ENCODE results near the gene YTHDF2.
"Not testable (repeated sequence)": the region's sequence is repeated elsewhere in the genome, so short reads cannot be mapped to it uniquely, and the experiment has no call there.

Gene YTHDF2

DNA sequence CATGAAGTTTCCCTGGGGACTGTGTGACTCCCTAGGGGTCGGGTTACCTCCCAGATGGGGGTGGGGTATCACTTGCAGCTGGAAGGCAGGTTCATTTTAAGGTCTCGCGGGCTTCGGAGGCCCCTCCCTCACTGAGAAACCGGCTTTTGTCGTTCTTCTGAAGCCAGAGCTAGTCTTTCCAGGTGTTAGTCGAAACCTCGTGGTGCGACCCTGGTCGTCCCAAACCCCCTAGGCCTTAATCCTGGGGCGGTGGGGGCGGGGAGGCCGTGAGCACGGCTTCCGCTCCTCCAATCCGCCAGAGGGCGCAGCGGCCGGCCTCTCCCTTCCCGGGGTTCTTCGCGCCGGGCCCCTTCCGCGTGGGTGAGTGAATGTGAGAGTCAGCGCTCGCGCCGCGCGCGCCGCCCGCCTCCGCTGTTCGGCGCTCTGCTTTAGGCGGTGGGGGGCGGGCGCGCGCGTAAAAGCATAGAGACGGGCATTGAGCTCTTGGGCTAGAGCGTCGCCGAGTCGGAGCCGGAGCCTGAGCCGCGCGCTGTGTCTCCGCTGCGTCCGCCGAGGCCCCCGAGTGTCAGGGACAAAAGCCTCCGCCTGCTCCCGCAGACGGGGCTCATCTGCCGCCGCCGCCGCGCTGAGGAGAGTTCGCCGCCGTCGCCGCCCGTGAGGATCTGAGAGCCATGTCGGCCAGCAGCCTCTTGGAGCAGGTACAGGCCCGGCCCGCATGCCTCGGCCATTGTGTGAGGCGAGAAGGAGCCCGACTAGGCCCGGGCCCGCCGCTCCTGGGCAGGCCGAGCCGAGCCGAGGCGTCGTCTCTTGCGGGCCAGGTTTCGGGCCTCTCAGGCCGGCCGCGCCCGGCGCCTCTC lies at the start of gene YTHDF2:
Gene YTHDF2 (plus strand): TSS at position 491 of the 857 bp plus-strand sequence. CDS start 181 bp downstream, at position 672.
- DNase-seq (ENCODE audit: low spot score) = peak; percentile 98

GRCh38 chr1:28691627-28692026 lies 45.1 kb upstream of the YTHDF2 start:
- not testable (repeated sequence) for DNase-seq (ENCODE audit: low spot score)

GRCh38 chr1:28703629-28704028 lies 33.1 kb upstream of the YTHDF2 start:
- no peak for DNase-seq (ENCODE audit: low spot score)

GRCh38 chr1:28716336-28716735 lies 20.4 kb upstream of the YTHDF2 start:
- DNase-seq (ENCODE audit: low spot score) = no peak

- DNase-seq (ENCODE audit: low spot score) = no peak
Observed at GRCh38 chr1:28718166-28718565, 18.6 kb upstream of the YTHDF2 start.

GRCh38 chr1:28718586-28719331 lies 18.0 kb upstream of the YTHDF2 start:
- no peak for DNase-seq (ENCODE audit: low spot score)

DNA sequence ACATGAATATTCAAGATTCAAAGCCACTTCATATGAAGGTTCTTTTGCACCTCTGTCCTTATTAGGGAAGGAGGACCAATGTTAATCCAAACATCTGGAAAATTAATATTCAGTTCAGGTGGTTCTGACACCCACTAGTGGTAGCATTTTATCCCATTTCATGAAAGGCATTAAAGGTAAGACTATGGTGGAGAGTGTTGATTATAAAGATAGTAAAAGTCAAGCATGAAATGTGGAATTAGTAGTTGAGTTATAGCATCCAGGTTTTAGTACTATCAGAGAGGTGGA lies 17.5 kb upstream of the YTHDF2 start:
- DNase-seq (ENCODE audit: low spot score) = no peak

- DNase-seq (ENCODE audit: low spot score) = no peak
Observed at GRCh38 chr1:28720376-28720775, 16.4 kb upstream of the YTHDF2 start.

GRCh38 chr1:28721927-28722326 lies 14.8 kb upstream of the YTHDF2 start:
- DNase-seq (ENCODE audit: low spot score) = not testable (repeated sequence)

GRCh38 chr1:28725365-28725764 lies 11.4 kb upstream of the YTHDF2 start:
- DNase-seq (ENCODE audit: low spot score) = not testable (repeated sequence)

- peak; percentile 15 for DNase-seq (ENCODE audit: low spot score)
Observed at GRCh38 chr1:28735961-28736449, 735 bp upstream of the YTHDF2 start.

- DNase-seq (ENCODE audit: low spot score) = peak; percentile 36
Observed at GRCh38 chr1:28737307-28738132, 780 bp downstream of the YTHDF2 start.

GRCh38 chr1:28740118-28740517 lies 3.4 kb downstream of the YTHDF2 start:
- DNase-seq (ENCODE audit: low spot score) = no peak

GRCh38 chr1:28744184-28744583 lies 7.4 kb downstream of the YTHDF2 start:
- no peak for DNase-seq (ENCODE audit: low spot score)

DNA sequence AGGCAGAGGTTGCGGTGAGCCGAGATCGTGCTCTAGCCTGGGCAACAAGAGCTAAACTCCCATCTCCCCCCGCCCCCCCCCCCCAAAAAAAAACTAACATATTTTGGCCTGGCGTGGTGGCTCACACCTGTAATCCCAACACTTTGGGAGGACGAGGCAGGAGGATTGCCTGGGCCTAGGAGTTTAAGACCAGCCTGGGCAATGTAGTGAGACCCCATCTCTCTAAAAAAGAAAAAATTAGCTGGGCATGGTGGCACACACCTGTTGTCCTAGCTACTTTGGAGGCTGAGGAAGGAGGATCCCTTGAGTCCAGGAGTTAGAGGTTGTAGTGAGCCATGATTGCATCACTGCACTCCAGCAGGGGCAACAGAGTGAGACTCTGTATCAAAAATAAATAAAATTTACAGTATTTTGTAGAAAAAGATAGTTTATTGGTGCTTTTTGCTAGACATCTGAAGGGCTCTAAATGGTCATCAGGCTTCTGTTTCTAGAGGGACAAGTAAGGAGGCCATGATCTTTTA lies 9.0 kb downstream of the YTHDF2 start:
- no peak for DNase-seq (ENCODE audit: low spot score)

GRCh38 chr1:28750330-28750729 lies 13.6 kb downstream of the YTHDF2 start:
- no peak for DNase-seq (ENCODE audit: low spot score)

DNA sequence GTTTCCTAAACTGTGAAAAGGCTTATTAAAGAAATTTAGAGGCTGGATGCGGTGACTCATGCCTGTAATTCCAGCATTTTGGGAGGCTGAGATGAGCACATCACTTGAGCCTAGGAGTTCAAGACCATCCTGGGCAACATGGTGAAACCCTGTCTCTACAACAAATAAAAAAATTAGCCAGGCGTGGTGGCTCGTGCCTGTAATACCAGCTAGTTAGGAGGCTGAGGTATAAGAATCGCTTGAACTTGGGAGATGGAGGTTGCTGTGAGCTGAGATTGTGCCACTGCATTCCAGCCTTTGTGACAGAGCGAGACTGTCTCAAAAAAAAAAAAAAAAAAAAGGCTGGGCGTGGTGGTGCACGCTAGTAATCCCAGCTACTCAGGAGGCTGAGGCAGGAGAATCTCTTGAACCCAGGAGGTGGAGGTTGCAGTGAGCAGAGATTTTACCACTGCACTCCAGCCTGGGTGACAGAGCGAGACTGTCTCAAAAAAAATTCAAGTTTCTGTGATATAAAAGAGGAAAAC lies 14.1 kb downstream of the YTHDF2 start:
- not testable (repeated sequence) for DNase-seq (ENCODE audit: low spot score)

DNA sequence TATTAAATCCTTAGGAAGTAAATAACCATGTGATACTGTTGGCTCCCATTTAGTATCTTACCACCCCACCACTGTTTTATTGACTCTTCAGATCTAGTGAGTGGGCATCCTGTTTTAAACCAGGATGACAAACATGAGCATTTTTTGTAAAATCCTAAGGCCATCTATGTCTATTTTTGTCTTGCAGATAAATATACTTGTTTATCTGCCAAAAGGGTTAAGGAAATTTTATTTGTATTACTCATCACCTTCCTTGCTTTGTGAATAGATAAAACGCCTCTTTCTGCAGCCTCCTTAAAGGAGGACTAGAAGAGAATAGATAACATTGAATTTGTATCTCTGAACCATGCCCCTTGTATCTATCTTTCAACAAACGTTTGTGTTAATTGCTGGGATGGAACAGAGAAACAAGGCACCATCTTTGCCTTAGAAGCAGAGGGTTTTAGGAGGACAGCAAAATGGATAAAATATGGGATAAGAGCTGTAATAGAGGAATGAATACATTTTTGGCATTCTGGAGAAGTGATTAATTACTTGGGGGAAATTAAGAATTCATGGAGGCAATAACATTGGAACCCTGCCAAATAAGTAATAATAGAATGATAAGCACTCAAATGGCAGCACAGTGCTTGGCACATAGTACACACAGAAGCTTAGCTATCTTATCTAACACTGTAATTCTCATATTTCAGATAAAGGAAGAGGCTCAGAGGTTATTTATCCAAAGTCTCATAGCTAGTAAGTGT lies 14.7 kb downstream of the YTHDF2 start:
- DNase-seq (ENCODE audit: low spot score) = peak; percentile 34

DNA sequence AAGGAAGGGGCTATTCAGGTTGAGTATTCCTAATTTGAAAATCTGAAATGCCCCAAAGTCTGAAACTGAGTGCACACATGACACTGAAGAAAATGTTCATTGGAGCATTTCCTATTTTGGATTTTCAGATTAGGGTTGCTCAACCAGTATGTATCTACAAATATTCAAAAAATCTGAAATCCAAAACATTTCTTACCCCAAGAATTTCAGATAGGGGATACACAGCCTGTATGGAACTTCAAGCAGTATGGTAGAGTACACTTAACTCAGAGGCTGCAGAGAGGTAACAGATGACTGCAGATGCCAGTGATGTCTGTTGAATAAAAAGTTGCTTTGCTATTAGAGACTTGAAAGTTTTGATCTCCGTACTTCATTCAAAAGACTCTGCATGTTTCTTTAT lies 19.0 kb downstream of the YTHDF2 start:
- no peak for DNase-seq (ENCODE audit: low spot score)

- DNase-seq (ENCODE audit: low spot score) = no peak
Observed at GRCh38 chr1:28756846-28757245, 20.1 kb downstream of the YTHDF2 start.

DNA sequence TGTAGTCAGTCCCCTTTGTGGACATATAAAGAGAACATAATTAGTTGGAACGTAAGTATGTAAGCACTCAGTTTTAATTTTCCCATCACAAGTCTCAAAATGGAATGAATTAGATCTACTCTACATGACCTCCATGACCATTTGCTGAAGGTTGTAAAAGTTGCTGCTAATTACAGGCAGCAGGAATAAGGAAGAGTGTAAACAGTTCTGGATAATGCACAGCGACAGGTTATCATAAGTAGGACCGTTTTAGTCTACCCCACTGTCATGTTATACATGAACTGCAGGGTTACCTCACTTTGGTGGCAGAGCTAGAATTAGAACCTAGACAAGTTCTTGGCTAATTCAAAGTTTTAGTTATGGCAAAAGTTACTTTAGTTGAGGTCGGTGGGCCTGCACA lies 21.7 kb downstream of the YTHDF2 start:
- no peak for DNase-seq (ENCODE audit: low spot score)
